NCI-H1694 (cell line): ENCODE data around the gene OR2T34.
"Not testable (repeated sequence)": the region's sequence is repeated elsewhere in the genome, so short reads cannot be mapped to it uniquely, and the experiment has no call there.

Experiments used
- DNase-seq: peaks from one replicate; lab custom pipeline; 2025; lab: John Stamatoyannopoulos, UW

OR2T34 gene, protein sequence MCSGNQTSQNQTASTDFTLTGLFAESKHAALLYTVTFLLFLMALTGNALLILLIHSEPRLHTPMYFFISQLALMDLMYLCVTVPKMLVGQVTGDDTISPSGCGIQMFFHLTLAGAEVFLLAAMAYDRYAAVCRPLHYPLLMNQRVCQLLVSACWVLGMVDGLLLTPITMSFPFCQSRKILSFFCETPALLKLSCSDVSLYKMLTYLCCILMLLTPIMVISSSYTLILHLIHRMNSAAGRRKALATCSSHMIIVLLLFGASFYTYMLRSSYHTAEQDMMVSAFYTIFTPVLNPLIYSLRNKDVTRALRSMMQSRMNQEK

DNA sequence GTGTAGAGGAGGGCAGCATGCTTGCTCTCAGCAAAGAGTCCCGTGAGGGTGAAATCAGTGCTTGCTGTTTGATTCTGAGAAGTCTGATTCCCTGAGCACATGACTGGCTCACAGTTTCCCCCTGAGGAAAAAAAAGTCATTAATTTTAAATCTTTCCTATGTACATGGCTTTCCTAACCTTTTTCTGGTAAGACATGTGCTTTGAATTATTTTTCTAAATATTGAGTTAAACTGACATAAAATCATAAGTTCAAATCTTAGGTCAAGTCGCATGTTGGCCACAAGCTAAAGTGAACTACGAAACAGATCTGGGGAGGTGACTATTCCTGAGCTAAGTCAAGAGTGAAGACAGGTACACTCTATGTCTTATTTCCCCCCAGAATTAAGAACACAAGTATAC, at the start of gene OR2T34:
Gene OR2T34 (minus strand): TSS at position 101 of the 400 bp plus-strand sequence. CDS start 0 bp downstream, at position 101.
- not testable (repeated sequence) for DNase-seq

GRCh38 chr1:248622570-248623001, 48.0 kb upstream of the OR2T34 start:
- DNase-seq: peak; percentile 36

DNA sequence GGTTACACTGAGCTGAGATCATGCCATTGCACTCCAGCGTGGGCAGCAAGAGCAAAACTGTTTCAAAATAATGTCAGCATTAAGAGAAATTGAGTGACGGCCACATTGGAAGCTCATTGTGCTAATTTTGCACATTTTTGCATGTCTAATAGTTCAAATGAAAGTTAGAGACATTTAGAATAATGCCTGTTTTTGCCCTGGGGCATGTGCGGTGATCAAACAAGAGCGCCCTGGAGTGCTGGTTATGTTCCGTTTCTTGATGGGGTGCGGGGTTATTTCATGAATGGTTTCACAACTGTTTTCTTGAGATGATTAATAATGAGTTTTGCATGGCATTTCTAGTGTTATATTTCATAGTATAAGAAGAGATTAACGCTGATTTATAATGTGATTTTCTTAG, 47.2 kb upstream of the OR2T34 start:
- DNase-seq: no peak

DNA sequence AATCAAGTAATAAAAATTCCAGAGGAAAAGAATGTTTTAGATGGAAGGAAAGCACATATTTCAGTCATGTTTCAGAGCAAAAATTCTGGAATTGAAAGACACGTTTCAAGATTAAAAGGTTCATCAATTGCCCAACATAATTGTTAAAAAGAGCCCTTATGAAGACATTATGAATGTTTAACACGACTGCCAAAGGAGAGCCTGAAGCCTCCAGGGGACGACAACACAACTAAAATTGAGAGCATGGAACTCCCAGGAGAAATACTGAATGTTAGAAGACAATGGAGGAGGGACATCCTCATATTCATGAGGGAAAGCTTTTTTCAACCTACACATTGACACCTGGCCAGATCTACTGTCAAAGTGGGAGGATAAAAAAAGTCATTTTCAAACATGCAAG, 44.3 kb upstream of the OR2T34 start:
- peak; percentile 41 for DNase-seq

DNA sequence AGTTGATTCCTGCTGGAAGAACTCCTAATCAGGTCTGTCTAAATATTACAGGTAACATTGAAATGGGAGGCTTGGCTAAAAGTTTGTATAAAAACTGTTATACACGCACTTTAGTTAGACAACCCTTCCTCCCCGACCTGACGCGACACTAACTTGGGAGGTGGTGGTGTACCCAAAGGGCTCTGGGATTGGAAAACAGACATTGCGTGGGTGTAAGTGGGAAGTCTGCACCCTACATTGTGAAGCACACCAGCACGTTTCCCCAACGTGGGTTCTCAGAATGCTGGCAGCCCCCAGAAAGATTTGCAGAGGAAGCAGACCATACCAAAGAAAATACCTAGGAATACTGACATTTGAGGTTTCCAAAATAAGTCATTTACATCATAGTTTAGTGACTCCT, 43.6 kb upstream of the OR2T34 start:
- no peak for DNase-seq

DNA sequence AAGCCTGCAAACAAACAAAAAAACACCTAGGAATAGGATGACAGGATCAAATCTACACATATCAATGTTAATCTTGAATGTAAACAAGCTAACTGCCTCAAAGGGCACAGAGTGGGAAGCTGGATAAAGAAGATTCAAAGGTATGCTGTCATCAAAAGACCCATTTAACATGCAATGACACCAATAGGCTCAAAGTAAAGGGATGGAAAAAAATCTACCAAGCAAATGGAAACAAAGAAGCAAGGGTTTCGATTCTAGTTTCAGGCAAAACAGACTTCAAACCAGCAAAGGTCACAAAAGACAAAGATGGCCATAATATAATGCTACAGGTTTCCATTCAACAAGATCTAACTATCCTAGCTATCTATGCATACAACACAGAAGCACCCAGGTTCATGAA, 39.2 kb upstream of the OR2T34 start:
- DNase-seq: no peak

GRCh38 chr1:248611883-248612414, 37.4 kb upstream of the OR2T34 start:
- no peak for DNase-seq

GRCh38 chr1:248610301-248610700, 35.7 kb upstream of the OR2T34 start:
- DNase-seq: no peak

DNA sequence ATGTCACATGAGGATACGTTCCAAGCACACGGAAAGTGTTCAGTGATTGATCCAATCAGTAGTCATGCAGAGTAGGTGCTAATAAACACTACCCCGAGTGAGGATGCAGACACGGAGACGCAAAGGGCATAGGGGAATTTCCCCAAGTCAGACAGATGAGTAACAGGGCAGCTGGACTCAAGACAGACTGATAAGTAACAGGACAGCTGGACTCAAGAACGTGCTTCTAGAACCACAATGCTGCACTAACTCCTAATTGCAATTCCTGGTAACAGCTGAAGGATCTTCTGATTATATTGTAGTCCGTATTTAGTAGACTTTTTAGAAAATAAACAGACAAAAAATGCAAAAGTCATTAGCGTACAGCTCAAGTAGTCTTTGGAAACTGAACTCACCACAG, 24.8 kb upstream of the OR2T34 start:
- DNase-seq: no peak

GRCh38 chr1:248597589-248597988, 23.0 kb upstream of the OR2T34 start, which contains the start of gene OR2T10:
Gene OR2T10, minus strand, starts transcription at chr1:248597700. Its CDS starts 3,932 bp downstream, at chr1:248593768.
- DNase-seq: no peak

DNA sequence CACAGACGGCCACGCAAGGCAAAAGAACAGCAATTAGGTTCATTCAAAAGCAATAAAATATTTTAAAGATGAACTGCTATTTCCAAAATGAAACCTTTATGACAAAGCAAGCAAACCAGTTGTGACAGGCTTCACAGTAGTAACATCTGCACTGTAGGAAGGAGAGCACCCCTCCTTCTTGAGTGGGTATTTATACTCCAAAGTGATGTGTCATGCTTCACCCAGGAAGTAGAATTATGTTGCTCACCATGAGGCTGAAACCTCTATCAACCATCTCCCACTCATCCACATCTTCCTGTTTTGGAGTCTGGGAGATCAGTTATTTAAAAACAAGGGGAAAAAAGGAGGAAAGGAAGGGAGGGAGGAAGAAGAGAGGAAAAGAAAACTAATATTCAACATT, 22.1 kb upstream of the OR2T34 start:
- DNase-seq: no peak

DNA sequence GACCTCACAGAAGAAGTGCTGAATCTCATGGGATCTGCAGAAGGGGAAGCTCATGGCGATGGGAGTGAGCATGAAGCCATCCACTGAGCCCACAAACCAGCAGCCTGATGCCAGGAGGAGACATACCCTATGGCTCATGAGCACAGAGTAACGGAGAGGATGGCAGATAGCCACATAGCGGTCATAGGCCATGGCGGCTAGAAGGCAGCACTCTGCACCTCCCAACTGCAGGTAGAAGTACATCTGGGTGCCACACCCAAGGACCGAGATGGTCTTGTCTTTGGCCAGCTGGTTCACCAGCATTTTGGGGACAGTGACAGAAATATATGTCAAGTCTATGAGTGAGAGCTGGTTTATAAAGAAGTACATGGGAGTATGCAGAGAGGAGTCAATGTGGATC, 18.7 kb upstream of the OR2T34 start:
- DNase-seq: no peak

GRCh38 chr1:248592655-248593054, 18.1 kb upstream of the OR2T34 start:
- DNase-seq: no peak

DNA sequence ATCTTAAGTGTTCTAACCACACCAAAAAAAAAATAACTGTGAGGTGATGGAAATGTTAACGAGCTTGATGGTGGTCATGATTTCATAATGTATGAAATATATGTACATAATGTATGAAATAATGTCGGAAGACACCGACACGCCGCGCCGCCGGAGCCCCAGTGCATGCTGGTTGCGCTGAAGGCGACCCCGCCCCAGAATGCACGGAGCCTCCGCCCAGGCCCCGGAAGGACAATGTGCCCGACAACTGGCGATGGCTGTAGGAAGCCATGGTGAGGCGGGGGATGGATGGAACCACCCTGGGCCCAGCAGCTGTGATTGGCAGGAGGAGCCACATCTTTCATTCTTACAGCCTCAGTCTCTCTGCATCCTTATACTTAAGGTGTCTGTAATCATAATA, 15.5 kb upstream of the OR2T34 start:
- no peak for DNase-seq

DNA sequence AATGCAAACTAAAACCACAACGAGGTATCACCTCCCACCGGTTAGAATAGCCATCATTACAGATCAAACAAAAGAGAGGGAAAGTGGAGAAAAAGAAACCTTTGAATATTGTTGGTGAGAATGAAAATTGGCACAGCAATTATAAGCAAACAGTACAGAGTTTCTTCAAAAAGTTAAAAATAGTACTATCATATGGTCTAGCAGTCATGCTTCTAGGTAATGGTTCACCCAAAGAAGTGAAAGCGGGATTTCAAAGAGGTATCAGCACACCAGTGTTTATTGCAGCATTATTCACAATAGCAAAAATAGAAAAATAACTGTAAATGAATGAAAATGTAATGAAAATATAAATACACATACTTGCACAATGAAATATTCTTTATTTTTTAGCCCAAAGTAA, 14.8 kb upstream of the OR2T34 start:
- DNase-seq: no peak

- no peak for DNase-seq
Measured at GRCh38 chr1:248585266-248585665, 10.7 kb upstream of the OR2T34 start.

GRCh38 chr1:248576260-248576980, 1.9 kb upstream of the OR2T34 start:
- no peak for DNase-seq

GRCh38 chr1:248573856-248574255, 701 bp downstream of the OR2T34 start:
- not testable (repeated sequence) for DNase-seq

GRCh38 chr1:248572049-248572448, 2.5 kb downstream of the OR2T34 start:
- DNase-seq: not testable (repeated sequence)

DNA sequence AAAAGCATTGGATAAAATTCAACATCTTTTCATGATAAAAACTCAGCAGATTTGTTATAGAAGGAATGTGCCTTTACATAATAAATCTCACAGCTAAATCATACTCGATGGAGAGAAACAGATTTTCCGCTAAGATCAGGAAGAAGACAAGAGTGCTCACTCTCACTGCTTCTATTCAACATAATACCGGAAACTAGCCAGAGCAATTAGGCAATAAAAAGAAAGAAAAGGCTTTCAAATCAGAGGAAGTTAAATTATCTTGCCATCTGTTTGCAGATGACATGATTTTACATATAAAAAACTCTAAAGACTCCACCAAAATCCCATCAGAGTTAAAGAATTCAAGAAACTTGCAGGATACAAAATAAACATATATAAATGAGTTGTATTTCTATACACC, 3.7 kb downstream of the OR2T34 start:
- not testable (repeated sequence) for DNase-seq

- DNase-seq: not testable (repeated sequence)
Measured at GRCh38 chr1:248569049-248569448, 5.5 kb downstream of the OR2T34 start.

DNA sequence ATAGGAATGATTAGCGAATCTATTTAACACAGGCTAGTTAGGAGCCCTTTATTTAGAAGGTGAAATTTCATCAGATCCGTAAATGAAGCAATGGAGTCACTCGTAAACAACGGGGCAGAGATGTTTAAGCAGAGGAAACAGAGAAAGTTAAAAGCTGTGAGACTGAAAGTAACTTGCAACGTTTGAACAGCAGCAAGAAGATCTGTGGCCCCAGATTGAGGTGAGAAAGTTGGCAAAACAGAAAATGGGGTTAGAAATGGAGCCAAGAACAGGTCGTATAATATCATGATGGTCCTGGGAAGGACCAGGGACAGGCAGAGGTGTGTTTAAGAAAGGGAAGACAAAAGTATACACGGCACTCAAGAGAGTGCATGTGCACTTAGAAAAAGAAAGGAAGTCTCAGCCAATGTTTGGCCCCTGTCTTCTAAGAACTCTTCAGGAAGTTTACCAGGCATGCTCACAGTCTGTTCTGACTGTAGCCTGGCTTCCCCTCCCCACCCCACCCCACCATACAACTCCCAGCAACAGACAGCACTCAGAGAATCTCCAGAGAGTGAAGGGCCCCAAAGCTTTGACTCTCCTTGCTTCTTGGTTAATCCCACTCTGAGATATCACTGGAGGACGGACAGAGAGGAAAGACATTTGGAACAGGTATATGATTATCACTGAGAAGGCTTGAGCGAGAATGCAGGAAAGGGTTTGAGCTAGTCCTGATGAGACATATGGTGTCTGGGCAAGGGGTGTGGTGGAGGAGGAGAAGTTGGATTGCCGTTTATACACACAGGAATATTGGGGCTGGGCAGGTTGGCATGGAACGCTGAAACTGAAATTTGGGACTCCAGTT, 8.8 kb downstream of the OR2T34 start:
- DNase-seq: not testable (repeated sequence)
